HG03039 (cell line): ENCODE data around the gene EBI3.
"Not testable (repeated sequence)": the region's sequence is repeated elsewhere in the genome, so short reads cannot be mapped to it uniquely, and the experiment has no call there.

Source experiments
- ATAC-seq: cut with Tn5 transposase; IDR thresholded peaks from one replicate; pipeline ENCODE4 v1.9.1; 2021; ENCODE audit warnings: mild to moderate bottlenecking, moderate library complexity; ENCODE audit not compliant: unreplicated experiment

The EBI3 gene

GRCh38 chr19:4229179-4229931 lies at the start of gene EBI3:
Gene EBI3, plus strand, starts transcription at chr19:4229523. Its CDS starts 28 bp downstream, at chr19:4229551.
- ATAC-seq, result peak; percentile 50

- ATAC-seq, result no peak
These were observed 48.2 kb upstream of the EBI3 start for GRCh38 chr19:4181053-4181508.

DNA sequence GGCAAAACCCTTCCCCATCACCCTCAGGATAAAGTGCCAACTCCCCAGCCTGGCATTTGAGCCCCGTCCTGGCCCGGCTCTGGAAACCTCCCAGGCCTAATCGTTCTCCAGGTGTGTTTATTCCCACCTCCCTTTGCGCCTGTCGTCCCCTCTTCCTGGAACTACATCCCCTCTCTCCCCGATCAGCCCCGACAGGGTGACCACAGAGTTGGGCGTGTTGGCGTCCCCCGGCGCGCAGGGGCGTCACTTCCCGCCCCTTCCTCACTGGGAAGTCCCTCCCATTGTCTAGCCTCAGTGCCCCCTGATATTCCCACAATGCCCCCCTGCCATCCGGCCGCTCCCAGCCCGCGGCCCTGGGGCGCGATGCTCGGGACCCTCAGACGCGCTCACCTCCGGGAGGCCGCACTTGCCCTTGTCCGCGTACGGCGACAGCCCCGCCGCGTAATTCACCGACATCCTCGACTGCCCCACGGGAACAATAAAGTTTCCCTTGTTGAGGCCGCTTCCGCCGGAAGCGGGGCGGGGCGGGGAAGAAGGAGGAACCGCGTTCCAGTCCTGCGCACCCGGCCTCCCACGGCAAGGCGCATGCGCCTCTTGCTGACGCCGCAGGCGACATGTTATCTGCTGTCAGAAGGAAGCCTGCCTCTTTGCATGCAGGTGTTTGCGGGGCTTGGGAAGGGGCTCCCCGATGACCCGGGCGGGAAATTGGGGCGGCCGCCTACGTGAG lies 47.1 kb upstream of the EBI3 start, which contains the start of the genes ANKRD24 and SIRT6:
TSS of gene ANKRD24 (plus strand) at position 606 of the 727 bp plus-strand sequence. CDS start 3,737 bp downstream, outside the sequence.
TSS of gene SIRT6 (minus strand) at position 480 of the 727 bp plus-strand sequence. CDS start at position 456, 24 bp downstream.
- peak; percentile 71 for ATAC-seq

DNA sequence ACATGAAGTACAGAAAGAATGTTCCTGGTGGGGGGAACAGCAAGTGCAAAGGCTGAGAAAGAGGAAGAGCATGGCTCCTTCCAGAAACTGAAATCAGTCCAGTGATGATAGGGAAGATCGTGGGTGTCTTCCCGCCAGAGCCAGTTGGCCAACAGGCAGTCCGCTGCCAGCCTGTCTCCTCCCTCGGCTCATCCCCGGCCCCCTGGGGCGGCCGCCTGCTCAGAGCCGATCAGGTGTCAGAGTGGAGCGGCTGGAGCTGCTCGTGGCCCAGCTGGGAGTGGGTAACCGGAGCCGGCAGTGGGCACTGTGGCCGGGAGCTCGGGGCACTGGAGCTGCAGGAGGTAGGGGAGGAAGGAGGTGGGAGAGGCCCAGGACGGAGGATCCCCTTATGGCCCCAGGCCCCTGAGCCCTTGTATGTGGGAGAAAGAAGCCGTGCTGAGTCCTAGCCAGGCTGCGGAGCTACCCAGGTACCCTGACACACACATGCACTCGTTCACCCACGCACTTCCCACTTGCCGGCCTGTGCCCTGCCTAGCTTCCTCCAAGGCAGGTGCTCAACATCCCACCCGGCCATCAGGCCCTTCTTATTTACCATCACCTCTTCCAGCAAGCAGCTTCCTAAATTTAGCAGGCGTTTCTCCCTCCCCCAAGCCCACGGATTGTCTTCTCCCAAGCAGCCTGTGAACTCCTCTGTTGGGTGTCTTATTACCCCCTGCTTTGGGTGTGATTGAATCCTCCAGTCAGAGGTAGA lies 45.2 kb upstream of the EBI3 start:
- ATAC-seq, result no peak

- no peak for ATAC-seq
These were observed 44.5 kb upstream of the EBI3 start for GRCh38 chr19:4184718-4185352.

DNA sequence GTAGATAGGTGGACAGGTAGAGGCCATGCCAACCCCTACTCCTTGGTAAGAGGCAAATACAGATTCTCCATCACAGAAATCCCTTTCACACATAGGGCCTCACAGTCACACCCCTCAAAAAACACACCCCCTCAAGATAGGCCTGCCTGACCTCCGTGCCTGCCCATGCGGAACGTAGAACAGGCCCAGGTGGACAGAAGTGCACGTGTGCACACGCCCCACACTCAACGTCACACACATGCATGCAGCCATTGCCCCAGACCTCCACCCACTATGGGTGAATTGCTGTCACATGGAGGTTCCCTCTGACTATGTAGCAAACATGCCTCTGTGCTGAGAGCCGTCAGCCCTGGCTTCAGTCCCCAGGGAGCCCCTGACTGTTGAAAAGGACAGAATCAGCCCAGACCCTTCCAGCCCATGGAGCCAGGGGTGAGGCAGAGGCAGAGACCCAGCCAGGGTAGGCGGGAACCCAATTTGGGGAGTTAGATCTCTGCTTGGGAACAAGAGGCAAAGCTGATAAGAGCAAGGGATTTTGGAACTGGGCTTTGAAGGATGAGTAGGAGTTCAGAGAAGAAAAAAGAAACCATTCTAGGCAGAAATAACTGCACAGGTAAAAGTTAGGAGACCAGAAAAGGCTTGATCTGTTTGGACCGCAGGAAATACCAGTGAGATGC lies 43.8 kb upstream of the EBI3 start:
- no peak for ATAC-seq

GRCh38 chr19:4186087-4186993 lies 43.0 kb upstream of the EBI3 start:
- ATAC-seq, result no peak

GRCh38 chr19:4187313-4188122 lies 41.8 kb upstream of the EBI3 start:
- ATAC-seq, result no peak

DNA sequence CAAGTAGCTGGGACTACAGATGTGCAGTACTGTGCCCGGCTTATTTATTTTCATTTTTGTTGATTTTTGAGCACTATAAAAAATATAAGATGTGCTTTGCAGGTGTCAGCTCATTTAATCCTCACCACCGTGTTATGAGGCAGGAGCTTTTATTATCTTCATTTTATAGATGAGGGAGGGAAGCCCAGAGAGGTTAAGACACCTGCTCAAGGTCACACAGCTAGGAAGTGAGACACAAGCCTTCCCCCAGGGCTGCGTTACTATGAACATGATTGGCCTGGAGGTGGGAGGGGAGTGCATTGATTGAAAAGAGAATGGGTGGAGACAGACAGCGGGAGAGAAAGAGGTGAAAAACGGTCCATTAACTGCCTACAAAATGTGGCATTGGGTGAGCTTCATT lies 39.7 kb upstream of the EBI3 start:
- ATAC-seq, result no peak

DNA sequence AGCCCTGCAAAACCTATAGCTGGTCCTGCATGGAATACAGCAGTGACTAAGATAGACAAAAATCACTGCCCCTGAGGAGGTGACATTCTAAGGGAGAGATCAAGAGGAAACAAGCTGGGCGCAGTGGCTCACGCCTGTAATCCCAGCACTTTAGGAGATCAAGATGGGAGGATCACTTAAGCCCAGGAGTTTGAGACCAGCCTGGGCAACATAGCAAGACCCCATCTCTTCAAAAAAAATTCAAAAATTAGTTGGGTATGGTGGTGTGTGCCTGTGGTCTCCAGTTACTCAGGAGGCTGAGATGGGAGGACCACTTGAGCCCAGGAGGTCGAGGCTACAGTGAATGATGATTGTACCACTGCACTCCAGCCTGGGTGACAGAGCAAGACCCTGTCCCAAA lies 36.8 kb upstream of the EBI3 start:
- ATAC-seq, result not testable (repeated sequence)

- no peak for ATAC-seq
These were observed 35.0 kb upstream of the EBI3 start for GRCh38 chr19:4194353-4194752.

DNA sequence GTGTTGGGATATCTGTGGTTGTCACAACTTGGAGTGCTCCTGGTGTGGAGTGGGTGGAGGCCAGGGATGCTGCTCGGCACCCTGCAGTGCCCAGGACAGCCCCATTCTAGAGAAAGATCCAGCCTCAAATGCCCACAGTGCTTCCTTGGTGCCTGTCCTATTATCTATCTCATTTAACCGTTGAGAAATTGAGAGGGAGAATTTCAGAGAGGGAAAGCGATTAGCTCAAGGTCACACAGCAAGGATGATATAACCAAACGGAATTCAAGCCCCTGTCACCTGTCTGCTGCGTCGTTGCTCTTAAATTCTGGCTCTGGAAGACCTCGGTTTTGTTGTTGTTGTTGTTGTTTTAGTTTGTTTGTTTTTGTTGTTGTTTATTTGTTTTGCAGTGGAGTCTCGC lies 33.3 kb upstream of the EBI3 start:
- ATAC-seq, result no peak

- no peak for ATAC-seq
These were observed 32.7 kb upstream of the EBI3 start for GRCh38 chr19:4196587-4197148.

GRCh38 chr19:4197228-4197624 lies 32.1 kb upstream of the EBI3 start:
- no peak for ATAC-seq

DNA sequence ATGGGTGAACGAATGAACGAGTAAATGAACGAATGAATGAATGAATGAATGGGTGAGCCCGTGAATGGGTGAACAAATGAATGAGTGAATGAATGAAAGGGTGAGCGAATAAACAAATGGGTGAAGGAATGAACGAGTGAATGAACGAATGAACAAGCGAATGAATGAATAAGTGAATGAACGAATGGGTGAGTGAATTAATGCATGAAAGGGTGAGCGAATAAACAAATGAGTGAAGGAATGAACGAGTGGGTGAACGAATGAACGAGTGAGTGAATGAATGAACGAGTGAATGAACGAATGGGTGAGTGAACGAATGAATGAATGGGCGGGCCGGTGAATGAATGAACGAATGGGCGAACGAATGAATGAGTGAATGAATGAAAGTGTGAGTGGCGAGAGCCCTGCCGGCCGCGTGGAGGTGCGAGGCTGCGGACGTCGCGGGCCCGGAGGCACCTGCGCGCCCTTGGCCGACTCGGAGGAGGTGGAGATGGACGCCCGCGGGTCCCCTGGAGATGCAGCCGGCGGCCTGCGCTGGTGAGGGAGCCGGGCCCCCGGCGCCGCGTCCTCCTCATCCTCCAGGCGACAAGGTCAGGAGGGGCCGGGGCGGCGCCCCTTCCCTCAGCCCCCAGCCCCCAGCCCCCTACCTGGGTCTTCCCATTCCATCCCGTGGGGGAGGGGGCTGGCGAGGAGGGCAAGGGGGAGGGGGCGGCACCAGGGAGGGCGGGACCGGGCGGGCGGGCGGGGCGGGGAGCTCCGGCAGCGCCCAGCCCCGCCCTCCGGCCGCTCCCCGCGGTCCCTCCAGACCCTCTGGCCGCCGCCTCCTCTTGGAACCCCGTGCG lies 31.5 kb upstream of the EBI3 start:
- ATAC-seq, result no peak

DNA sequence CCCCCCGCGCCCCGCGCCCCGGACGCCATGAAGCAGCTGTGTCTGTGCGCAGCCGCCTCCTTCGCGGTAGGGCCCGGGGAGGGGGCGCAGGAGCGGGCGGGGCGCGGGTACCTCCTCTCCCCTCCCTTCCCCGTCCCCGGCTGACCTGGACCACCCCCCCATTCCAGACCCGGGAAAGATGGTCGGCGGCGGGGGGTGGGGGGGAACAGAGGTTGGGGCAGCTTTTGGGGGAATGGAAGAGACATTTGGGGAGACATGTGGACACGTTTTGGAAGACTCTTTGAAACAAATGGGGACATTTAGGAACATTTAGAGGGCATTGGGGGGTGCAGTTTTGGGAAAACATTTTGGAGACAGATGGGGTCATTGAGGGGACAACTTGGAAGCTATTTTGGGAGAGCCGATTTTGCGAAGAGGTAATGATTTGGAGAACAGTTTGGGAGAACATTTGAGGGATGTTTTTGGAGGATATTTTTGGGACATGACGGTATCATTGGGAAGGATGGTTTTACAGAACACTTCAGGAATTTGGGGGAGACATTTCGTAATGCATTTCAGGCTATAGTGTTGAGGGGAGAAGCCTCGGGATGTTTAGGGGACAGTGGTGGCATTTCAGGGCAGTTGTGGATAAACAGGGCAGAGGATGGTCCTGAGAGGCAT lies 30.7 kb upstream of the EBI3 start:
- no peak for ATAC-seq
